PC-3 (cell line): ENCODE data around the gene AMER3. TPM values are rescaled to one million over a fixed set of nuclear protein-coding genes. Genes with fewer than 3 reads are reported as not detected.

ENCODE experiments used
- ATAC-seq: fragments of 200-7000 bp; cut with Tn5 transposase; 2 replicates; pipeline ENCODE4 v1.9.1; 2020; ENCODE audit warnings: mild to moderate bottlenecking, moderate library complexity
- BruUV-seq: library from RNA; stranded (reverse); fragments of 400-500 nt; replicated peaks from 2 replicates; lab custom pipeline; 2021; lab: Mats Ljungman, UMichigan
- CTCF ChIA-PET: fragments of 300-600 bp; sonication (Branson Sonifier 250); formaldehyde crosslinking; loops from one replicate; lab custom pipeline; 2022; ENCODE audit warnings: antibody characterized with exemption; lab: Charles Lee
- POLR2A ChIA-PET: fragments of 300-600 bp; sonication (Branson Sonifier 250); formaldehyde crosslinking; loops from one replicate; lab custom pipeline; 2022; ENCODE audit warnings: antibody characterized with exemption; ENCODE audit not compliant: unreplicated experiment; lab: Charles Lee
- DNase-seq: peaks from one replicate; pipeline ENCODE4 v3.0.0-alpha.2; 2015
- H2AFZ ChIP-seq: fragments of 300-600 bp; sonication (generic); 2 replicates; pipeline ENCODE4 v1.6.0; 2016; ENCODE audit warnings: antibody characterized with exemption, low read length
- H3F3A ChIP-seq: fragments of 300-600 bp; sonication (generic); one replicate; pipeline ENCODE4 v1.6.0; 2017; ENCODE audit warnings: antibody characterized with exemption, low read length, control low read depth, mild to moderate bottlenecking; ENCODE audit not compliant: unreplicated experiment
- H3K27ac ChIP-seq: fragments of 300-600 bp; sonication (generic); 2 replicates; pipeline ENCODE4 v1.5.1; 2016; ENCODE audit warnings: mild to moderate bottlenecking, low read length
- H3K27me3 ChIP-seq: fragments of 300-600 bp; sonication (generic); 2 replicates; pipeline ENCODE4 v1.6.1; 2016; ENCODE audit warnings: low read length, mixed read lengths
- H3K36me3 ChIP-seq: fragments of 300-600 bp; sonication (generic); 2 replicates; pipeline ENCODE4 v1.6.1; 2016; ENCODE audit warnings: low read depth, mixed run types, low read length, mixed read lengths
- H3K4me1 ChIP-seq: fragments of 300-600 bp; sonication (generic); 2 replicates; pipeline ENCODE4 v1.5.1; 2016; ENCODE audit warnings: low read length; ENCODE audit not compliant: insufficient read depth
- H3K4me2 ChIP-seq: fragments of 300-600 bp; sonication (generic); 2 replicates; pipeline ENCODE4 v1.6.0; 2016; ENCODE audit warnings: low read length
- H3K4me3 ChIP-seq: fragments of 300-600 bp; sonication (generic); 2 replicates; pipeline ENCODE4 v1.5.1; 2016; ENCODE audit warnings: mild to moderate bottlenecking, low read length, mixed read lengths
- H3K79me2 ChIP-seq: fragments of 300-600 bp; sonication (generic); 2 replicates; pipeline ENCODE4 v1.6.1; 2017; ENCODE audit warnings: low read length, mixed read lengths
- H3K9ac ChIP-seq: fragments of 300-600 bp; sonication (generic); 2 replicates; pipeline ENCODE4 v1.6.0; 2016; ENCODE audit warnings: mild to moderate bottlenecking, low read length
- H3K9me2 ChIP-seq: fragments of 300-600 bp; sonication (generic); replicated peaks from 2 replicates; pipeline ENCODE4 v1.6.1; 2016; ENCODE audit warnings: mixed run types, low read length, mixed read lengths
- H3K9me3 ChIP-seq: fragments of 300-600 bp; sonication (generic); 2 replicates; pipeline ENCODE4 v1.6.1; 2016; ENCODE audit warnings: low read length, mixed read lengths
- H4K20me1 ChIP-seq: fragments of 300-600 bp; sonication (generic); 2 replicates; pipeline ENCODE4 v1.6.1; 2016; ENCODE audit warnings: low read length, mixed read lengths
- EZH2 ChIP-seq: fragments of 300-600 bp; sonication (generic); IDR thresholded peaks from one replicate; pipeline ENCODE4 v1.6.1; 2017; ENCODE audit warnings: antibody characterized with exemption, mild to moderate bottlenecking, low read length; ENCODE audit not compliant: unreplicated experiment
- EZH2phosphoT487 ChIP-seq: fragments of 300-600 bp; sonication (generic); IDR thresholded peaks from 2 replicates; pipeline ENCODE4 v1.6.1; 2018; ENCODE audit warnings: mild to moderate bottlenecking, antibody characterized with exemption, low read length, borderline replicate concordance
- intact Hi-C: fragments of 100-400 bp; cut with micrococcal nuclease; formaldehyde crosslinking; loops from 2 replicates; pipeline ENCODE4 v1.9.0; 2023
- total RNA-seq: library from RNA; depleted of rRNA; stranded (reverse); fragments of >200 nt; gene quantifications from 2 replicates; pipeline ENCODE4 v1.2.3, GENCODE V29; 2014
- TF ChIP-seq, protein P1 (sequence below): fragments of 300-600 bp; sonication (generic); conservative IDR thresholded peaks from 2 replicates; pipeline ENCODE4 v1.5.1; 2017; ENCODE audit warnings: antibody characterized with exemption, low read depth, mild to moderate bottlenecking, low read length

Gene AMER3
- total RNA-seq, 1 experiment from 2014 or later = not detected

DNA sequence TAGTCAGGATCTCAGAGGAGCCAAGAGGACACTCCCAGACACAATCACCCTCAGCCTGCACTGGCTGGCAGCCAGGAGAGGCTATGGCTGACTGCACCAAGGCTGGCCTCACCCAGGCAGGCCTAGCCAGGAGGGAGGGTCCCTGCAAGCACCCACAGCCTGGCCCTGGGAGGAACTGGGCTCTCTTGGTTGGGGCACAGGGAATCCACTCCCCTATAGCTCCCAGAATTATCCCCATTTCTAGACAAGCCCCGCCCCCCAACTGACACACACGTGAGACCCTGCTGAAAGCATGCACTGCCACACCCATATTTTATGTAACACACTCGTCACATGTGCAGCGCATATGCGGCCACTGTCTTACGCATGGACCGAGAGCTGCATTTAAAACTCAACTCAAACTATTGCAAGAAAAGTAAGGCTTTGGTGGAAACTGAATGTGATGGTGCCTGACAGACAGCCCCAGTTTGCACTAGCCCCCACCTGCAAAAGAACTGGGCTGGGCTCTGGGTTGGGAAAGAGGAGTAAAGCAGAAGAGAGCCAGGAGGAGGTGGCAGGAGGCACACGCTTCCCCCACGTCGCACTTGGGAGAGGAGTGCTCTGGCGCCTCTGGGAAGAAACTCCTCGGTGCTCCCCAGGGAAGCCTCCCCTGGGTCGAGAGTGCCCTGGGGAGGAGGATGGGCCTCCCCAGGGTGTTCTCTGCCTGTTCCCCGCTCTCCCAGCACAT lies 52.5 kb downstream of the AMER3 start:
- DNase-seq (peak; percentile 76), ATAC-seq (peak; percentile 96)
- TF ChIP-seq, protein P1, sequence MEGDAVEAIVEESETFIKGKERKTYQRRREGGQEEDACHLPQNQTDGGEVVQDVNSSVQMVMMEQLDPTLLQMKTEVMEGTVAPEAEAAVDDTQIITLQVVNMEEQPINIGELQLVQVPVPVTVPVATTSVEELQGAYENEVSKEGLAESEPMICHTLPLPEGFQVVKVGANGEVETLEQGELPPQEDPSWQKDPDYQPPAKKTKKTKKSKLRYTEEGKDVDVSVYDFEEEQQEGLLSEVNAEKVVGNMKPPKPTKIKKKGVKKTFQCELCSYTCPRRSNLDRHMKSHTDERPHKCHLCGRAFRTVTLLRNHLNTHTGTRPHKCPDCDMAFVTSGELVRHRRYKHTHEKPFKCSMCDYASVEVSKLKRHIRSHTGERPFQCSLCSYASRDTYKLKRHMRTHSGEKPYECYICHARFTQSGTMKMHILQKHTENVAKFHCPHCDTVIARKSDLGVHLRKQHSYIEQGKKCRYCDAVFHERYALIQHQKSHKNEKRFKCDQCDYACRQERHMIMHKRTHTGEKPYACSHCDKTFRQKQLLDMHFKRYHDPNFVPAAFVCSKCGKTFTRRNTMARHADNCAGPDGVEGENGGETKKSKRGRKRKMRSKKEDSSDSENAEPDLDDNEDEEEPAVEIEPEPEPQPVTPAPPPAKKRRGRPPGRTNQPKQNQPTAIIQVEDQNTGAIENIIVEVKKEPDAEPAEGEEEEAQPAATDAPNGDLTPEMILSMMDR = no peak
- TF ChIP-seq EZH2 (no peak), EZH2phosphoT487 (no peak)
- H3K27ac ChIP-seq = peak overlapping the region; percentile 90
- no peaks in the 10 kb centered on the region for H3K9me2 ChIP-seq
- no peaks in the 10 kb centered on the region for H3K79me2 ChIP-seq
- peak overlapping the region; percentile 56 for H3K9ac ChIP-seq
- H3K4me3 ChIP-seq = no peak overlapping the region
- H2AFZ ChIP-seq = no peak overlapping the region
- H3K4me1 ChIP-seq = peaks cover 24% of the 10 kb centered on the region
- intact Hi-C loops = loop anchor here (2.0 kb wide), 1 partner anchor 29 kb away; the partner anchor contains the start of gene ARHGEF4
- no peaks in the 10 kb centered on the region for H4K20me1 ChIP-seq
- BruUV-seq = no TSS peak
- POLR2A ChIA-PET = no interaction called here
- CTCF ChIA-PET = no interaction called here
- no peaks in the 10 kb centered on the region for H3K9me3 ChIP-seq
- H3K27me3 ChIP-seq = no peaks in the 10 kb centered on the region
- H3F3A ChIP-seq = no peaks in the 10 kb centered on the region
- H3K4me2 ChIP-seq = peak overlapping the region; percentile 54
- no peaks in the 10 kb centered on the region for H3K36me3 ChIP-seq

DNA sequence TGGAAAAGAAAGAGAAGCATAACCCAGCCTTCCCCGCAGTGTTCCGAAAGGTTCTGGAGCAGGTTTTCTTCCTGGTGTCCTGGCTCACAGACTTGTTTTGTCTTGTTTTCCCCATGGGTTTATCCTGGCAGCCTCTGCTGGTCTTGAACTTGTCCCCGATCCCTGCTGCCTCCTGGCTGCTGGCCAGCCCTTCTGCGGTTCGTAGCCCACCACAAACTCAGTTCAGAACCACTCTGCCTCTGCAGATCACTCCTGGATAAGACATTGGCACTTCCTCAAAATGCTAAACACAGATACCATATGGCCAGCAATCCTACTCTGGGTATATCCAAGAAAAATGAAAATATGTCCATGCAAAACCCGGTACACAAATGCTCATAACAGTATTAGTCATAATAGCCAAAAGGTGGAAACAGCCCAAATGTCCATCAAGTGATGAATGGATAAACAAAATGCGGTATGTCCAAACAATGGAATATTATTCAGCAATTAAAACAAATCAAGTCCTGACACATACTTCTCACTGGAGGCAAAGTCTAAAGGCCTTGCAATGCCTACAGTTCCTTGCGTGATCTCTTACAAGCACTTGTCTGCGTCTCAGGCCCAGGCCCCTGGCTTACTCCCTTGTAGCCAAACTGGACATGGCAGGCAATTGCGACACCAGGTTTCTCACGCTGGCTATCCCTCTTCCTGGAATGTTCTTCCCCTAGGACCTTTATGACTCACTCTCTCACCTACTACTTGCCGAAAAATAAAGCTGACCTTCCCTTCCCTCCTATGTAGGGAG lies 53.3 kb downstream of the AMER3 start:
- H3K4me3 ChIP-seq = no peak overlapping the region
- intact Hi-C loops = no loop called here
- no peaks in the 10 kb centered on the region for H3K9me2 ChIP-seq
- peak overlapping the region; percentile 54 for H3K4me2 ChIP-seq
- H3F3A ChIP-seq = no peaks in the 10 kb centered on the region
- H3K27ac ChIP-seq = peak overlapping the region; percentile 90
- no peak for TF ChIP-seq EZH2
- TF ChIP-seq, protein P1 = no peak
- no peak for TF ChIP-seq EZH2phosphoT487
- H3K27me3 ChIP-seq = no peaks in the 10 kb centered on the region
- no peaks in the 10 kb centered on the region for H3K79me2 ChIP-seq
- no peak overlapping the region for H2AFZ ChIP-seq
- DNase-seq = peak; percentile 86
- ChIA-PET POLR2A (interaction anchor here (0.5 kb wide), 1 partner anchor 1544 kb away, joined by 3 read pairs; no protein-coding TSS in a partner anchor), CTCF (interaction anchor here (0.6 kb wide), 1 partner anchor 32 kb away, joined by 4 read pairs; no protein-coding TSS in a partner anchor)
- peak; percentile 41 for ATAC-seq
- peak overlapping the region; percentile 56 for H3K9ac ChIP-seq
- H3K4me1 ChIP-seq = peaks cover 24% of the 10 kb centered on the region
- H4K20me1 ChIP-seq = no peaks in the 10 kb centered on the region
- H3K36me3 ChIP-seq = no peaks in the 10 kb centered on the region
- H3K9me3 ChIP-seq = no peaks in the 10 kb centered on the region
- BruUV-seq = no TSS peak
